HepG2 (cell line): ENCODE results near the gene ABCC3. TPM values are rescaled to one million over a fixed set of nuclear protein-coding genes. Genes with fewer than 3 reads are reported as not detected.

Experiments used
- ARID2 ChIP-seq: sonication (generic); formaldehyde crosslinking; IDR thresholded peaks from 2 replicates; pipeline ENCODE4 v1.8.1; 2022; ENCODE audit warnings: mild to moderate bottlenecking, missing genetic modification reagents, borderline replicate concordance
- BCL6 ChIP-seq: IDR thresholded peaks from 2 replicates; pipeline ENCODE4 v1.6.1; 2016; ENCODE audit warnings: missing genetic modification reagents, missing compliant biosample characterization
- CBX1 ChIP-seq: IDR thresholded peaks from one replicate; pipeline ENCODE4 v1.6.1; 2016; ENCODE audit warnings: antibody characterized with exemption, low read depth
- CBX5 ChIP-seq: sonication (generic); formaldehyde crosslinking; IDR thresholded peaks from 2 replicates; pipeline ENCODE4 v1.4.0; 2020; ENCODE audit warnings: missing genetic modification reagents, borderline replicate concordance
- CCAR2 ChIP-seq: fragments of 200-400 bp; formaldehyde crosslinking; optimal IDR thresholded peaks from 2 replicates; pipeline ENCODE3; 2018; ENCODE audit warnings: low read depth, mild to moderate bottlenecking, low read length, moderate library complexity
- HIVEP1 ChIP-seq: sonication (generic); formaldehyde crosslinking; IDR thresholded peaks from 2 replicates; pipeline ENCODE4 v1.4.0; 2020; ENCODE audit warnings: mild to moderate bottlenecking, missing genetic modification reagents
- ISL2 ChIP-seq: sonication (generic); formaldehyde crosslinking; IDR thresholded peaks from 2 replicates; pipeline ENCODE4 v1.5.0; 2020; ENCODE audit warnings: missing genetic modification reagents
- KDM3A ChIP-seq: IDR thresholded peaks from 2 replicates; pipeline ENCODE4 v1.6.1; 2018; ENCODE audit warnings: low read depth, missing compliant biosample characterization
- MED1 ChIP-seq: sonication (generic); formaldehyde crosslinking; IDR thresholded peaks from 2 replicates; pipeline ENCODE4 v1.4.0; 2020; ENCODE audit warnings: missing genetic modification reagents
- SALL2 ChIP-seq: sonication (generic); formaldehyde crosslinking; IDR thresholded peaks from 2 replicates; pipeline ENCODE4 v1.8.1; 2023; ENCODE audit warnings: mild to moderate bottlenecking, missing genetic modification reagents, inconsistent platforms
- THAP11 ChIP-seq: IDR thresholded peaks from 2 replicates; pipeline ENCODE4 v1.6.1; 2016; ENCODE audit warnings: missing biosample characterization, missing genetic modification reagents
- TOPORS ChIP-seq: sonication (generic); formaldehyde crosslinking; IDR thresholded peaks from 2 replicates; pipeline ENCODE4 v1.8.0; 2023; ENCODE audit warnings: mild to moderate bottlenecking, missing genetic modification reagents
- ZBTB20 ChIP-seq: sonication (generic); formaldehyde crosslinking; IDR thresholded peaks from 2 replicates; pipeline ENCODE4 v1.8.1; 2023; ENCODE audit warnings: missing genetic modification reagents, low read depth, mild to moderate bottlenecking, borderline replicate concordance
- ZNF33B ChIP-seq: sonication (generic); formaldehyde crosslinking; IDR thresholded peaks from 2 replicates; pipeline ENCODE4 v1.5.1; 2020; ENCODE audit warnings: mild to moderate bottlenecking, missing genetic modification reagents
- ZNF547 ChIP-seq: sonication (generic); formaldehyde crosslinking; IDR thresholded peaks from 2 replicates; pipeline ENCODE4 v1.5.1; 2020; ENCODE audit warnings: mild to moderate bottlenecking, missing genetic modification reagents
- polyA plus RNA-seq, 8 experiments: library from polyadenylated mRNA; depleted of rRNA in 3 of 8; stranded (reverse) in 7 of 8; unstranded in 1 of 8; fragments of >200 nt; fragmentation: Illumina TruSeq in 4 of 8; extraction: Trizol in 4 of 8; gene quantifications; 2 replicates each; pipeline versions ENCODE4 v1.2.1 to v1.2.3, GENCODE V29; 2011 to 2016; ENCODE audit warnings: low read depth in 4 of 8, missing spikeins in 1 of 8, mixed read lengths in 1 of 8; ENCODE audit not compliant: insufficient read depth in 1 of 8
- total RNA-seq, 5 experiments: library from RNA; depleted of rRNA; stranded (reverse); fragments of >200 nt; fragmentation: Illumina TruSeq; extraction: Trizol; gene quantifications; 2 replicates each; pipeline ENCODE4 v1.2.3, GENCODE V29; 2016; ENCODE audit warnings: low read depth in 1 of 5
- TF ChIP-seq, protein P1 (sequence below): sonication (generic); formaldehyde crosslinking; IDR thresholded peaks from 2 replicates; pipeline ENCODE4 v1.4.0; 2020; ENCODE audit warnings: mild to moderate bottlenecking, missing genetic modification reagents

ABCC3 gene
- total and polyA plus RNA-seq, 2 of the 13 experiments (the other 11 are each of a cell fraction or from before 2014, with no cell fraction given) = 25.2 to 50.7 TPM

DNA sequence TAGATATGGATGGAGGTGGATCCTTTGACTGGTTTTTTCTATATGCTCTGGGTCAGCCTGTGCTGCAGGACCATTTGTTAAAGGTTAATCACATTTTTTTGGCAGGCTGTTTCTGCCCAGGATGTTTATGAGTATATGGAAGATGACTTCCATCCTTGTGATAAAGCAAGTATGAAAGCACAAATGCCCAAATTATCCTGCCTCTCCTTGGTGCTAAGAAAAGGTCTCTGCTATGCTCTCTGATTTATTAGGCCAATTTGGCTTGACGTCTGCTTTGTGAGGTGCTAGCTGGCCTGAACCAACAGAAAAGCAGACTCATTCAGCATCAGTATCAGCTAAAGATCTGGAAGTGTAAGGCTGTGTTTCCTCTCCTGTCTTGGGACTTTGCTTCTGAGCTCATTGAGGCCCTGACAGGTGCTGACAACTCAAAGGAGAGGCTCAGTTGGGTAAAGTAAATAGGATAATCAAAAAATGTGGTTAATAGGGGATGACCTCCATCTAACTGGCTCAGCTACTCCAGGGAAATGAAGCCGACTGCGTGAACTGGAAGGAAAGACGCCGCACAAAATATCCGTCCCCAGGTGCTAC lies 57.9 kb downstream of the ABCC3 start (continued):
- TF ChIP-seq CBX1 = no peak
- 0 out of 2 replicates have a peak, but pooled peaks have one; percentile 16 for TF ChIP-seq ZNF547 (CRISPR knock-in tag)
- TF ChIP-seq, protein P1, sequence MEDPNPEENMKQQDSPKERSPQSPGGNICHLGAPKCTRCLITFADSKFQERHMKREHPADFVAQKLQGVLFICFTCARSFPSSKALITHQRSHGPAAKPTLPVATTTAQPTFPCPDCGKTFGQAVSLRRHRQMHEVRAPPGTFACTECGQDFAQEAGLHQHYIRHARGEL (CRISPR knock-in tag) = peak; percentile 56; the same call in 1 of the 2 replicates
- peak; percentile 49; the same call in 1 of the 2 replicates for TF ChIP-seq SALL2
- peak; percentile 8; the same call in 1 of the 2 replicates for TF ChIP-seq ZBTB20
- no peak for TF ChIP-seq BCL6 (CRISPR knock-in tag)
- 0 out of 2 replicates have a peak, but pooled peaks have one; percentile 24 for TF ChIP-seq KDM3A (CRISPR knock-in tag)
- TF ChIP-seq ISL2 (CRISPR knock-in tag) = peak; percentile 11; the same call in 1 of the 2 replicates
- peak; percentile 7; the same call in 1 of the 2 replicates for TF ChIP-seq MED1 (CRISPR knock-in tag)
- no peak for TF ChIP-seq ARID2 (CRISPR knock-in tag)
- peak; percentile 29; the same call in 1 of the 2 replicates for TF ChIP-seq THAP11 (CRISPR knock-in tag)
- 0 out of 2 replicates have a peak, but pooled peaks have one; percentile 35 for TF ChIP-seq HIVEP1 (CRISPR knock-in tag)
- TF ChIP-seq ZNF33B (CRISPR knock-in tag) = 0 out of 2 replicates have a peak, but pooled peaks have one; percentile 19
- 0 out of 2 replicates have a peak, but pooled peaks have one; percentile 40 for TF ChIP-seq CBX5 (CRISPR knock-in tag)
- TF ChIP-seq TOPORS = no peak
- TF ChIP-seq CCAR2 = no peak
